Gastroesophageal sphincter (tissue), 4 donors: ENCODE results near the gene MEGF11. TPM values are rescaled to one million over a fixed set of nuclear protein-coding genes. Genes with fewer than 3 reads are reported as not detected.

Experiments used
- ATAC-seq: fragments of 150-250 bp; one replicate; pipeline ENCODE4 v1.9.1; 2016; ENCODE audit warnings: mild to moderate bottlenecking, moderate library complexity
- H3K27ac ChIP-seq, 4 donors: fragments of 200-600 bp; sonication (generic) in 3 of 4; 1 replicate in 3 of 4; 2 replicates in 1 of 4; pipeline ENCODE4 v1.5.1; 2016 to 2019
- H3K27me3 ChIP-seq: fragments of 200-600 bp; sonication (generic); one replicate; pipeline ENCODE4 v1.5.1; 2019
- H3K36me3 ChIP-seq, 2 donors: fragments of 200-600 bp; sonication (generic); one replicate each; pipeline ENCODE4 v1.5.1; 2019; ENCODE audit warnings: control low read depth in 1 of 2
- H3K4me1 ChIP-seq, 3 donors: fragments of 200-600 bp; sonication (generic); 1 replicate in 2 of 3; 2 replicates in 1 of 3; pipeline ENCODE4 v1.5.1; 2016 to 2019; ENCODE audit warnings: control low read depth in 2 of 3
- H3K4me3 ChIP-seq, 2 donors: fragments of 200-600 bp; sonication (generic); one replicate each; pipeline ENCODE4 v1.5.1; 2019; ENCODE audit warnings: mild to moderate bottlenecking in 1 of 2, moderate library complexity in 1 of 2
- H3K9me3 ChIP-seq, 3 donors: fragments of 200-600 bp; sonication (generic); one replicate each; pipeline ENCODE4 v1.5.1; 2017 to 2019; ENCODE audit warnings: control low read depth in 2 of 3
- EP300 ChIP-seq: sonication (generic); formaldehyde crosslinking; IDR thresholded peaks from one replicate; pipeline ENCODE4 v1.6.1; 2017; ENCODE audit warnings: antibody characterized with exemption, mild to moderate bottlenecking
- POLR2A ChIP-seq, 2 donors: fragments of 450-650 bp; IDR thresholded peaks; one replicate each; pipeline ENCODE4 v1.6.1; 2017; ENCODE audit warnings: antibody characterized with exemption in 2 of 2, mild to moderate bottlenecking in 2 of 2, moderate library complexity in 1 of 2
- POLR2AphosphoS5 ChIP-seq: sonication (generic); formaldehyde crosslinking; IDR thresholded peaks from one replicate; pipeline ENCODE4 v1.6.1; 2017; ENCODE audit warnings: antibody characterized with exemption
- WGBS, 2 donors: methylation state at CpG; one replicate each; pipeline ENCODE4 v1.1.5; 2018; ENCODE audit warnings: low coverage in 1 of 2; 5-methylcytosine and 5-hydroxymethylcytosine counted together
- total RNA-seq, 4 donors: library from RNA; depleted of rRNA; stranded (reverse); fragments of >200 nt; gene quantifications; one replicate each; pipeline ENCODE4 v1.1.0, GENCODE V29; 2016
- TF ChIP-seq, protein P1 (sequence below), 4 experiments: fragments of 200-600 bp in 2 of 4; fragments of 450-650 bp in 2 of 4; sonication (generic) in 1 of 4; IDR thresholded peaks; one replicate each; pipeline ENCODE4 v1.5.1; 2017 to 2019; ENCODE audit warnings: antibody characterized with exemption in 4 of 4, mild to moderate bottlenecking in 2 of 4, moderate library complexity in 2 of 4

The MEGF11 gene
- total RNA-seq, 4 donors from 2014 or later, result 0.08 TPM; not detected in 3

DNA sequence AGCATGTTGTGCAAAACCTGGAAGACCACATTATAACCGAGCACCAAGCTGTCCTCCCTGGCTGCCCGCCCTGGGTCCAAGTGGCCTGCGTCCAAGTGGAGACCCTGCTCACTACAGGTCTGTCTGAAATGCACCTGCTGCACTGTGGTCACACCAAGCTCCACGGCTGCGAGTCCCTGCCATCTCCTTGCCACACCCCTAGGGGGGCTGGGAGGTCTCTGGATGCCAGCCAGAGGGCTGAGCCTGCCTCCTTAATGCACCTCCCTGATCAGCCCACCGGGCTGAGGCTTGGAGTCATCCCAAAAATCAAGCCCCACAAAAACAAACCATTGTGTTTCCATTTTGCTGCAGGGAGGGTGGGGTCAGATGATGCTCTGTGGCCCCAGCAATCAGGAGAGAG is 187.1 kb downstream of the MEGF11 start:
- TF ChIP-seq POLR2AphosphoS5 (no peak), POLR2A (IDR thresholded peaks at IDR 0.05) (no peak), EP300 (no peak)
- TF ChIP-seq, protein P1, sequence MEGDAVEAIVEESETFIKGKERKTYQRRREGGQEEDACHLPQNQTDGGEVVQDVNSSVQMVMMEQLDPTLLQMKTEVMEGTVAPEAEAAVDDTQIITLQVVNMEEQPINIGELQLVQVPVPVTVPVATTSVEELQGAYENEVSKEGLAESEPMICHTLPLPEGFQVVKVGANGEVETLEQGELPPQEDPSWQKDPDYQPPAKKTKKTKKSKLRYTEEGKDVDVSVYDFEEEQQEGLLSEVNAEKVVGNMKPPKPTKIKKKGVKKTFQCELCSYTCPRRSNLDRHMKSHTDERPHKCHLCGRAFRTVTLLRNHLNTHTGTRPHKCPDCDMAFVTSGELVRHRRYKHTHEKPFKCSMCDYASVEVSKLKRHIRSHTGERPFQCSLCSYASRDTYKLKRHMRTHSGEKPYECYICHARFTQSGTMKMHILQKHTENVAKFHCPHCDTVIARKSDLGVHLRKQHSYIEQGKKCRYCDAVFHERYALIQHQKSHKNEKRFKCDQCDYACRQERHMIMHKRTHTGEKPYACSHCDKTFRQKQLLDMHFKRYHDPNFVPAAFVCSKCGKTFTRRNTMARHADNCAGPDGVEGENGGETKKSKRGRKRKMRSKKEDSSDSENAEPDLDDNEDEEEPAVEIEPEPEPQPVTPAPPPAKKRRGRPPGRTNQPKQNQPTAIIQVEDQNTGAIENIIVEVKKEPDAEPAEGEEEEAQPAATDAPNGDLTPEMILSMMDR (IDR thresholded peaks at IDR 0.05), result no peak
- Histone ChIP-seq H3K36me3 (no peaks in the 10 kb centered on the region), H3K9me3 (peaks cover 0 to 10% (median 0%) of the 10 kb centered on the region in 3 donors), H3K27me3 (peaks cover 5% of the 10 kb centered on the region), H3K27ac (no peak overlapping the region), H3K4me3 (no peak overlapping the region), H3K4me1 (no peaks in the 10 kb centered on the region)
- ATAC-seq, result no peak
- 50 to 64% methylated on average over 2 to 4 of the region's 6 CpGs for WGBS, 2 donors

DNA sequence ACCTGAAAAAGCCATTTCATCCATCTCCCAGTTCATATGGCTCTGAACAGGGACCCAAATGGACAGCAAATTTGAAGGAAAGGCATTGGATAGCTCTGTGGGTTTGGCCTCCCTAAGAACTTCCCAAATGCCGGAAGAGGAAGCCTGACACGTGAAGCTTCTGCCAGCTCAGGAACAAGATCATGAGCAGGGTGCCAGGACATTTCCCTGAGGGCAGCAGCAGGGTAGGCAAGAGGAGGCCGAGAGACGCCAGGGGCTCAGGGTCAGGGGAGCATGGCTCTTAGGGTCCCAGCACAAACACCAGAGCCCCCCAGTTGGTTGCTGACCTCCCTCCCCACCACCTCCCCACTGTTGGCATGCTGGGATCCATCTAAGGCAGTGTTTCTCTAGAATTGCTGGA is 187.5 kb downstream of the MEGF11 start:
- WGBS, 2 donors, result 36% methylated on average over 4 of the region's 4 CpGs; no CpG with 5 or more reads in 1 of the 2 donors
- H3K36me3 ChIP-seq, result no peaks in the 10 kb centered on the region
- no peaks in the 10 kb centered on the region for H3K4me1 ChIP-seq
- H3K4me3 ChIP-seq, result no peak overlapping the region
- no peak overlapping the region for H3K27ac ChIP-seq
- TF ChIP-seq POLR2AphosphoS5 (no peak), POLR2A (IDR thresholded peaks at IDR 0.05) (no peak), EP300 (no peak)
- TF ChIP-seq, protein P1 (IDR thresholded peaks at IDR 0.05), result no peak
- H3K9me3 ChIP-seq, result peaks cover 0 to 10% (median 0%) of the 10 kb centered on the region in 3 donors
- no peak for ATAC-seq
- peaks cover 8% of the 10 kb centered on the region for H3K27me3 ChIP-seq

DNA sequence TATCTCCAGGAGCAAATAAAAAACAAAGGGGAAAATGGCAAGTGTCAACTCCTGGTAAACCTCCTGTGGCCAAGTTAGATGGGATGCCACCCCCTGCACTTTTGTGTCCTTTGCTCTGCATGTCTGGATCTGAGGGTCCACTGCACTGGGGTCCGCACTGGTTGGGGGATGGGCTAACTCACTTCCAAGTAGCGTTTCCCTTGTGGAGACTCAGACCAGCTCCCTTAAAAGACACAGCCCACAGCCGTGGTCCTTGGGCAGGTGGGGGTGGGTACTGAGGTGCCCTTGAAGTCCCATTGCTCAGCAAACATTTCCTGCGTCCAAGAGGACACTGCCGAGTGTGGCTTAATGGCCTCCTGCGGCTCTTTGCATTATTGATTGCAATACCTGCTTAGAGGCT is 188.2 kb downstream of the MEGF11 start:
- Histone ChIP-seq H3K36me3 (no peaks in the 10 kb centered on the region), H3K4me1 (no peaks in the 10 kb centered on the region), H3K4me3 (no peak overlapping the region), H3K9me3 (peaks cover 0 to 10% (median 0%) of the 10 kb centered on the region in 3 donors), H3K27me3 (peaks cover 13% of the 10 kb centered on the region), H3K27ac (no peak overlapping the region)
- no peak for ATAC-seq
- TF ChIP-seq POLR2A (IDR thresholded peaks at IDR 0.05), result no peak
- no peak for TF ChIP-seq EP300
- TF ChIP-seq, protein P1 (IDR thresholded peaks at IDR 0.05), result no peak
- WGBS, 2 donors, result 53% methylated on average over 4 of the region's 6 CpGs; no CpG with 5 or more reads in 1 of the 2 donors

DNA sequence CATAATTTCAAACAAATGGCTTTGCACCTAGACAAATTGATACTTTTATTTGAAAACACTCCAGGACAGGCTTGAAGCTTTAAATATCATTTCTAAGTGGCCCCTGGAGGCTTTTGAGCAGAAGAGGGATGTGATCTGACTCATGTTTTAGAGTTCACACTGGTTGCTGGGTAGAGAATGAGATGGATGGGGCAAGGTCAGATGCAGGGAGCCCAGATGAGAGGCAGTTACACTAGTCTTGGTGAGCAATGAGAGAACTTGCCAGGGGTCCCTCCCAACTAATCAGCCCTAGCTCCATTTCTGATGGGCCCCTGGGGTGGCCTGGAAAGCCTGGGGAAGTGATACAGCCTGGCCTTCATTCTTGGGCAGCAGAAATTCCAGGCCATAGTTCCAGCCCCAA is 190.4 kb downstream of the MEGF11 start:
- ATAC-seq, result no peak
- TF ChIP-seq POLR2AphosphoS5 (no peak), POLR2A (IDR thresholded peaks at IDR 0.05) (no peak), EP300 (no peak)
- TF ChIP-seq, protein P1 (IDR thresholded peaks at IDR 0.05), result no peak
- H3K27ac ChIP-seq, result no peak overlapping the region

DNA sequence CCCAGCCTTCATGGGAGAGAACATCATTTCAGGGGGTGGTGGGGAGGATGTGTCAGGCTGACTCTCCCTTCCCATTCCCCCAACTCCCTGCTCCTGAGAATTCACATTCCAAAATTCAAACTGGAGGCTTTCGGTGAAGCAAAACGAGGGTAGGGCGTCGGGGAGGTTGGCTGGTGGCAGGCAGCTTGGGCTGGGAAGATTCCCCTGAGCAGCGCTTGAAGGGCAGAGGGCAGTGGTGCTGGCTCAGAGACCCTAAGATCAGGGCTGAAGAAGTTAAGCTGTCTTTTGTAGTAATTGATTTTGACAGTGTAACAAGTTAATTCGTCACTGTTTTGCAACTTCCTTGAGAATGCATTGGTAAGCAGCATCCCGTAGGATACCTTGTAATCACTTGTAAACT is 196.5 kb downstream of the MEGF11 start:
- no peak overlapping the region for H3K27ac ChIP-seq
- WGBS, 2 donors, result 31 to 42% methylated on average over 2 to 7 of the region's 7 CpGs
- TF ChIP-seq, protein P1 (IDR thresholded peaks at IDR 0.05), result no peak
- TF ChIP-seq POLR2A (IDR thresholded peaks at IDR 0.05) (no peak), POLR2AphosphoS5 (no peak), EP300 (no peak)
- ATAC-seq, result no peak
- no peaks in the 10 kb centered on the region for H3K36me3 ChIP-seq
- peaks cover 0 to 4% (median 0%) of the 10 kb centered on the region in 3 donors for H3K9me3 ChIP-seq
- H3K4me1 ChIP-seq, result no peaks in the 10 kb centered on the region
- H3K4me3 ChIP-seq, result no peak overlapping the region
- H3K27me3 ChIP-seq, result peaks cover 11% of the 10 kb centered on the region

More for the DNA sequence above, 190.4 kb downstream of the MEGF11 start:
- Histone ChIP-seq H3K27me3 (peaks cover 15% of the 10 kb centered on the region), H3K4me1 (no peaks in the 10 kb centered on the region), H3K4me3 (no peak overlapping the region), H3K9me3 (peaks cover 0 to 10% (median 0%) of the 10 kb centered on the region in 3 donors), H3K36me3 (no peaks in the 10 kb centered on the region)
